PC-3 (cell line): ENCODE data around the gene SERPIND1.

ENCODE experiments used
- EZH2 ChIP-seq: fragments of 300-600 bp; sonication (generic); IDR thresholded peaks from one replicate; pipeline ENCODE4 v1.6.1; 2017; ENCODE audit warnings: antibody characterized with exemption, mild to moderate bottlenecking, low read length; ENCODE audit not compliant: unreplicated experiment
- EZH2phosphoT487 ChIP-seq: fragments of 300-600 bp; sonication (generic); IDR thresholded peaks from 2 replicates; pipeline ENCODE4 v1.6.1; 2018; ENCODE audit warnings: mild to moderate bottlenecking, antibody characterized with exemption, low read length, borderline replicate concordance
- TF ChIP-seq, protein P1 (sequence below): fragments of 300-600 bp; sonication (generic); conservative IDR thresholded peaks from 2 replicates; pipeline ENCODE4 v1.5.1; 2017; ENCODE audit warnings: antibody characterized with exemption, low read depth, mild to moderate bottlenecking, low read length

DNA sequence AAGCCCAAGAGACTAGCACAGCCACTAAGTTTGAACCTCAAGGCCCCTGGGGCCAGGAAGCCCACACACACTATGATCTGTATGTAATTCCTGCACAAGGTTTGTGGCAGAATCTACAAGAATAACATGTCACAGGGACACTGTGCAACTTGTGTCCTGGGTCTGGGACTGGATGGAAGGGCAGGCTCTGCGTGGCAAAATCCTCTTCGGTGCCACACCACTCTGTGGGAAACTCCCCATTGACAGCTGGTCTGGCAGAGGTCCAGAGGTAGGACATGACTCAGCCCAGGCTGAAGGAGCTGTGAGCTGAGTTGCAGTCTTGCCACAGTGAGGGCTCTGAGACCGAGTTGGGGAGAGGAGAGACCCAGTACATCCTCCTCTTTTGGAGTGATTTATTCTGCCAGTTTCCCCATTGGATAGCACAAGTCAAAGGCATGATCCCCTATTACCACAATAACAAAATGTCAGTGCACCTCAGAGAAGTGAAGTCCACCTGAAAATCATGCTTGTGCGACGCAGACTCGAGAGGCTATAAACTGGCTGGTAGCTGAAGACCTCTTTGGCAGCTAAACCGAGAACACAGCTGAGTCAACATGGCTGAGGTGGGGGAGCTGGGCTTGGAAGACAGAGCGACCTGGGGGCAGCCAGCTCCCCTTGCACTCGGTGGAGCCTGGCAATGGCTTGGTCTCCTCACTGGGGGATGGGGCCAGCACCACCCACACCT lies 23.3 kb upstream of the SERPIND1 start:
- TF ChIP-seq, protein P1, sequence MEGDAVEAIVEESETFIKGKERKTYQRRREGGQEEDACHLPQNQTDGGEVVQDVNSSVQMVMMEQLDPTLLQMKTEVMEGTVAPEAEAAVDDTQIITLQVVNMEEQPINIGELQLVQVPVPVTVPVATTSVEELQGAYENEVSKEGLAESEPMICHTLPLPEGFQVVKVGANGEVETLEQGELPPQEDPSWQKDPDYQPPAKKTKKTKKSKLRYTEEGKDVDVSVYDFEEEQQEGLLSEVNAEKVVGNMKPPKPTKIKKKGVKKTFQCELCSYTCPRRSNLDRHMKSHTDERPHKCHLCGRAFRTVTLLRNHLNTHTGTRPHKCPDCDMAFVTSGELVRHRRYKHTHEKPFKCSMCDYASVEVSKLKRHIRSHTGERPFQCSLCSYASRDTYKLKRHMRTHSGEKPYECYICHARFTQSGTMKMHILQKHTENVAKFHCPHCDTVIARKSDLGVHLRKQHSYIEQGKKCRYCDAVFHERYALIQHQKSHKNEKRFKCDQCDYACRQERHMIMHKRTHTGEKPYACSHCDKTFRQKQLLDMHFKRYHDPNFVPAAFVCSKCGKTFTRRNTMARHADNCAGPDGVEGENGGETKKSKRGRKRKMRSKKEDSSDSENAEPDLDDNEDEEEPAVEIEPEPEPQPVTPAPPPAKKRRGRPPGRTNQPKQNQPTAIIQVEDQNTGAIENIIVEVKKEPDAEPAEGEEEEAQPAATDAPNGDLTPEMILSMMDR: no peak
- TF ChIP-seq EZH2phosphoT487 (no peak), EZH2 (no peak)
